GM21529 (cell line): ENCODE results near the gene SPPL2B.

Experiments used
- ATAC-seq: cut with Tn5 transposase; IDR thresholded peaks from one replicate; pipeline ENCODE4 v1.9.1; 2021; ENCODE audit not compliant: unreplicated experiment

The SPPL2B gene

DNA sequence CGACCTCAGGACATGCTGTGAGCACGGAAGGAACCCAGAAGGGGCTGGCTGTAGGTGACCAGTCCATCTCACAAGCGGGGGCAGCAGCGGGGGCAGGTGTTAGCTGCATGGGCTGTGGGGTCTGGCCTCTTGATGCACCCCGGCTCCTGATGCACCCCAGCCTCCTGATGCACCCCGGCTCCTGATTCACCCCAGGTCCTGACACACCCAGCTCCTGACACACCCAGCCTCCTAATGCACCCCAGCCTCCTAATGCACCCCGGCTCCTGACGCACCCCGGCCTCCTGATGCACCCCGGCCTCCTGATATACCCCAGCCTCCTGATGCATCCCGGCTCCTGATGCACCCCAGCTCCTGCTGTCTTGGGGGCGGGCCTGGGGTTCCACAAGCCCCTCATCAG lies 7.5 kb upstream of the SPPL2B start:
- no peak for ATAC-seq

DNA sequence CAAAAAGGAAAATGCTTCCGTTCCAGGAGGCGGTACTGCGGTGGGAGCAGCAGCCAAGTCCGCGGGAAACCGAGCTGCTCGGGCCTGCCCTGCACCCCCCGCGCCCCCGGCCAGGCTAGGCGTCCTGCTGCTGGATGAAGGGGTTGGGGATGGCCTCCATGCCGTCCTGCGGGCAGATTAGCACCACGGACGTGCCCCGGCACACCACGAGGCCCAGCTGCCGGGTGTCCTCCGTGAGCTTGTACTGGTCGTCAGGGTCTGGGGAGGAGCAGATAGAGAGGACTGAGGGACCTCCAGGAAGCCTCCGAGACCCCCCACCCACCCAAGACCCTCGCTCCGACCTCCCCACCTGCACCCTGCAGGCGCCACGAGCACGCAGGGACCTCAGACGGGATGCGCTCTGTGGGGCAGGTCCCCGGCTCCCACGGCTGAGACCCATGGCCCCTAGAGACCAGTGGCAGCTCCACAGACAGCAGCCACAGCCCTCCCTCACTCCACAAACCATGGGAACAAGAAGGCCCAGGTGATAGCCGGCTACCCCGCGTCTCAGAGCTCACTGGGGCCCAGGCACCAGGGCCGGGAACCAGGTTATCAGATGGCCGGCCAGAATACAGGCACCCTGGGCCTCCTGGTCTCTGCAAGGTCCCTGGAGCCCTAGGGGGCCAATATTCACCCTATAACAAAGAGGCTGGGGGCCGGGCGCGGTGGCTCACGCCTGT lies 6.8 kb upstream of the SPPL2B start:
- no peak for ATAC-seq

DNA sequence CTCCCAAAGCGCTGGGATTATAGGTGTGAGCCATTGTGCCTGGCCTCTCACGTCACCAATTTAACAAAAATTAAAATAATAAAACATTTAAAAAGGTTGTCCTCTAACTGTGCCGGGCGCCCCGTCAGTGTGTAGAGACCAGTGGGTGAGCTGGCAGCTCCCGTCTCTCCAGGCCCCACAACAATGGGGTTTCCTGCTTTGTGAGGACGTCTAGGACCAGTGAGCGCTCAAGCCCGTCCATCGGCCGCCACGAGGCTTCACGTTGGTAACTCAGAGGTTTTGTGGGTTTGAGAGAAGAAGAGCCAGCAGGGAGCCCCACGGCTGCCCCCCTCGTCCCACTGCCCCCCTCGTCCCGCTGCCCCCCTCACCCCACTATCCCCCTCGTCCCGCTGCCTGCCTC lies 4.8 kb upstream of the SPPL2B start:
- ATAC-seq: no peak

DNA sequence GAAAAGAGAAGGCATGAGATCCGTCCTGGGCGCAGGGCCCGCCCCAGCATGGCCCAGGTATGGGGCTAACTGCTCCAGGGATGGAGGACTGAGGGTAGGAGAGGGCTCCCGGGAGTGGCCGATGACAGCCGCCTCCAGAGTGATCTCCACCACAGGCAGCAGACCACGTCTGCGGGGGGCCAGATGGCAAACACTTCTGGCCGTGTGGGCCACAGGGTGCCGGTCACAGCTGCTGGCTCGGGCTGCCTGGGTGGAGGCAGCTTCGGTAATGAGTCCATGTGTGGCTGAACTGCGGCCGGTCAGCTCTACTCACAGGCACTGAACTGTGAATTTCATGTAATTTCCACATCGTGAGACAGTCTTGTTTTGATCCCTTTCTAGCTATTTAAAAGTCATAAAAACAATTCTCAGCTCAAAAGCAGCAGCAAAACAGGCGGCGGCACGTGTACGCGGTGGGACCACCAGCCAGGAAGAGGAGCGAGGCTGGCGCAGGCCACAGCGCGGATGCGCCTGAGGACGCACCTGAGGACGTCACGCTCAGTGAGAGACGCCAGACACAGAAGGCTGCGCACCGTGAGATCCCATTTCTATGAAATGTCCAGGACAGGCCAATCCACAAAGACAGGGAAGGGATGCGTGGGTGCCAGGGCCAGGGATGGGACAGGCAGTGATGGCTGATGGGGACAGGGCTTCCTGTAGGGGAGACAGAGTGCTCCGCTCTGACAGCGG lies 4.1 kb upstream of the SPPL2B start:
- no peak for ATAC-seq

DNA sequence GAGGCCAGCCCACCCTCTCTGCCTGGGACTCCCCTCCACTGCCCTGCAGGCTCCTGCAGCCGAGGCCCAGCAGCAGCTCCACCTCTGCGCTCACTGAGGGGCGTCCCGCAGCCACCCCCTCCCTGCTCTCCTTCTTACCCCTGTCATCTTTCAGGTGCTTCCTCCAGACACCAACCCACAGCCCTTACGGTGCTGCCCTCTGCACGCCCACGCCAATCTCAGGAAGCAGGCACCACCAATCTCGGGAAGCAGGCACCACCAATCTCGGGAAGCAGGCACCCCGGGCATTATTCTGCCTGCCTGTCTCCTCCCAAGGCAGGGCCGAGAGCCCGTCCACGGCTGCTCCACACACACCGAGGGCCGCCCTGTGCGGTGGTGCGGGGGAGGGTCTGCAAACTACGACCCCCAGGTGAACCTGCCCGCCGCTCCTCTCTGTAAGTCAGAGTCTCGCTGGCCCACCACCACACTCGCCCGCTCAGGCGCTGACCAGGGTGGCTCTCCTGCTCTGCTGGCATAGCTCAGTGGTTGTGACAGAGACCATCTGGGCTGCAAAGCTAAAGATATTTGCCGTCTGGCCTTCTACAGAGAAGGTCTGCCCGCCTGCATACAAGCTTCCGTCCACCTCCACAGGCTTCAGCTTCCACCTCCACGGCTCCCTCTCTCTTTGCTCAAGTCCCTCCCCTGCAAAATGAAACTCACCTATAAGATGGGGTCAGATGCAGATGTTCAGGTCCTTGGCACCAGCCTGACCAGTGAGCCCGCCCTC lies 3.0 kb upstream of the SPPL2B start:
- ATAC-seq: no peak

DNA sequence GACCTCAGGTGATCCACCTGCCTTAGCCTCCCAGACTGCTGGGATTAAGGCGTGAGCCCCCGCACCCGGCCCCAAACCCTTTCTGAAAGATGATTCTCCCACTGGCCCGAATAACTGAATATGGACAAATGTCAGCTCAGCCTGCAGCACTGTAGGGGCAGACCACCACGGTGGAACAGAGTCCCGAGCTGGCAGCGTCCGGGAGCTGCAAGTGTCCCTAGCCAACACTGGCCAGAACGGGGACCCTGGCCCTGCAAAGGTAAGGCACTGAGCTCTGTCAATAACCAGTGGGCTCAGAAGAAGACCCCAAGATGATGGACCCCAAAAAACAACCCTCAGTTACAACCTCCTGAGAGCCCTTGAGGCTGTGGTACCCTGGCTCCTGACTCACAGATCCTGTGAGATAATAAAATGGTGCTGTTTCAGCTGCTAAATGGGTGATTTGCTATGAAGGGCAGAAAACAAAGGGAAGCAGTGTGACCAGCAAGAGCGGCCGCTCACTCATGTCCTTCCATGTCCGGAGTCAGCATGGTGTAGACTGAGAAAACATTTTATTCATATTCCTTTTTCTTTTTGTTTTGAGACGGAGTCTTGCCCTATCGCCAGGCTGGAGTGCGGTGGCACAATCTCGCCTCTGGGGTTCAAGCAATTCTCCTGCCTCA lies 1.7 kb upstream of the SPPL2B start:
- no peak for ATAC-seq

DNA sequence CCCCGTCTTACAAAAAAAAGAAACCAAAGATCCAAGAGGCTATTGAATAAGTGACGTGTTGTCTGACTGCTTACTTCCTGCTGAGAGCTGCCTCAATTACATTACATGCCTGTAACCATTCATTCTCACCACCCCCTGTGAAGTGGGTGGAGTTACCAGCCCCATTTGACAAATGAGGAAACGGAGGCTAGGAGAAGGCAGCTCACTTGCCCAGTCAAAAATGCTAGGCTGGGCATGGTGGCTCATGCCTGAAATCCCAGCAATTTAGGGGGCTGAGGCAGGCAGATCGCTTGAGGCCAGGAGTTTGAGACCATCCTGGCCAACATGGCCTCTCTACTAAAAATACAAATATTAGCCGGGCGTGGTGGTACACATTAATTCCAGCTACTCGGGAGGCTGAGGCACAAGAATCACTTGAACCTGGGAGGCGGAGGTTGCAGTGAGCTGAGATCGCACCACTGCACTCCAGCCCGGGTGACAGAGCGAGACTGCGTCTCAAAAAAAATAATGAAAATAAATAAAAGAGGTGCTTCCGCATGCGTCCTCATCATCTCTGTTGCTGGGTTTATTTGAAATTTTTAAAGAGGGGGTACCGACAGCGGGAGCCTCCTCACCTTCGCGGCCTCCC lies 597 bp upstream of the SPPL2B start:
- ATAC-seq: no peak

DNA sequence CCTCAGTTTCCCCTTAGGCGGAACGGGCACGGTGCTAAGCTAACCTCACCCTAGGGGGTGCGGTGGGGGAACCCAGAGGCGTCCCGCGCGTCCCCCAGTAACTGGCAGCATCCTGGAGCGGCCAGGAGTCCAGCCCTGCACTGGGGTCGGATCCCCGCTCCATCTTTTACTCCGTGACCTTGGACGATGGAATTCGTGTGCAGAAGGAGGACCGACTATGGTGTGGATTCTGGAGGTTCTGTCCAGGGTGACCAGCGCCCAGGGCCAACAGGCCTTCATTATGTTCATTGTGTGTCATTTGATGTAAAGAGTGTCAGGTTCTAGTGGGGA lies 630 bp downstream of the SPPL2B start:
- no peak for ATAC-seq

DNA sequence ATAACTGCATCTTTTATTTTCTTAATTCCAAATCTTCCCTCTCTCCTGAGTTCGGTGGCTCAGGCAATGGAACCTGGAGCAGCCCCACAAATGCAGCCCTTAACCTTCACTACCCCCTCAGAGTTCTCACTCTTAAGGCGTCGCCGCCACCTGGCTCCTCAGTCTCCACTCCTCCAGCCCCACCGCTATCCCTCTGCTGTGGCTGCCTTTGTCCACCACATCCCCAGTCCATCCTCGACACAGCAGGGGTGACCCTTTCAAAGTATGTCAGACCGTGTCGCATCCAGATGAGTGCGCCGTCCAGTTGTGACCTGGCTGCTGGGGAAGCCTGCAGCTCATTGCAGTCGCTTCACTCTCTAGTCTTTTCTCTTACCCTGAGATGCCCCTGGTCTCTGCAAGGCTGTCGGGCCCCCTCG lies 1.0 kb downstream of the SPPL2B start:
- no peak for ATAC-seq

DNA sequence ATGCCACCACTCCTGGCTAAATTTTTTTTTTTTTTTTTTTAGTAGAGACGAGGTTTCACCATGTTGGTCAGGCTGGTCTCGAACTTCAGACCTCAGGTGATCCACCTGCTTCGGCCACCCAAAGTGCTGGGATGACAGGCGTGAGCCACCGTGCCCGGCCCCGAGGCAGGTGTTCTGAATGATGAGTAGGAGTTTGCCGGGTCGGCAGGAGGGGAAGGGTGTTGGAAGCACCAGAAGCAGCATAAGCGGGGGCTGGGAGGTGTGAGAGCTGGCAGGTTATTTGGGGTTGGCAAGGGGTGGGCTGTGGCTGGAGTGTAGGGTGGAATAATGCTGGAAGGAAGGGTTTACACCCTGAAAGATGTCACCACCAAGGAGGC lies 1.8 kb downstream of the SPPL2B start:
- no peak for ATAC-seq

DNA sequence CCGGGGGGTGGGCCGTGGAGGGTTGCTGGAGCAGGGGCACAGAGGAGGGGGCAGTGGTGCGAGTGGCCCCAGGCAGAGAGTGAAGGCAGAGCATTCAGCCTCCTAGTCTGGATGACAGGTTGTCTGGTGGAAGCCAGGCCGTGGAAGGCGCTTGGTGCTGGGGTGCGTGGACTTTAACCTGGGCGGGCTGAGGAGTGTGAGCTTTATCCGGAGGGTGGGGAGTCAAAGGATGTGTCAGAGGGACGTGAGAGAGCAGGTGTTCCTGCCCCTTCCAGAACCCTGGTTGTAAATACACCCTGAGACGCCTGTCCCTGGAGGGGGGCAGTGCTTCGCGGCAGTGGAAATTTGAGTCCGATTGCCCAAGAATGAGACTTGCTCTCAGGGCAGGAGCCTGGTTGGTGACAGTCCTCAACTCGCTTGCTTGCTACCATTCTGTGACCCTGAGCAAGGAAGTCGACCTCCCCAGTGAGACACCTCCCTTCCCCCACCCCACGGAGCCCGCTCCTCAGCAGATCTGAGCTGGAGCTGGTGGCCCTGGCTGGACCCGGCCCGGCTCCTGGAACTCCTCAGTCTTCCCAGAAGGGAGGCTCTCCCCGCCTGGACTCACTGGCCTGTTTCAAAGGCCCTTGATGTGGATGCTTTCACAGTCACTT lies 2.3 kb downstream of the SPPL2B start:
- ATAC-seq: no peak

DNA sequence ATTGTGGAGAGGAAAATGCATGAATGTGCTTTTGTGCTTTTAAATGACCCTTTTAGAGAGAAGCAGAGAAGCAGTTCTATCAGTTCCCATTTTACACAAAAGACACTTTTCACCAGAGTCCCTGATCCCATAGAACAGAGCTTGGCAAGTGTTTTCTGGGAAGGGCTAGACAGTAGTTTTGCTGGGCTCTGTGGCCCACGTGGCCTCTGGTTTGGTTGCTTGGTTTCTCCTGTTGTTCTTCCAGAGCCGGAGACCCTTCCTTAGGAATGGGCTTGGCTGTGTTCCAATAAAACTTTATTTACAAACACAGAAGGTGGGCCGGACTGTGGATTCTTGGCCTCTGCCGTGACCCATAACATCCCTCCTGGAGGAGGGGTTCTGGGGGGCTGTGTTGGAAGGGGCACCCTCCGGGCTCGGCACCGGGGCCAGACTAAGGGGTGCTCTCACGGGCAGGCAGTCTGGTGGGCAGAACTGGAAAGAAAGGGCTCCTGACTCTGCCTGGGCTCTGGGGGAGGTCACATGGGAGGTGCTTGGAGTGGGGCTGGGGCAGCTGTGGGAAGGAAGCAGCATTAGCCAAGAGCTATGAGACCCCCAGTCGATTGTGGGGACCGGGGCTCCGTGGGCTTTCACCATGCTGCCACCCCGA lies 3.2 kb downstream of the SPPL2B start:
- ATAC-seq: no peak

DNA sequence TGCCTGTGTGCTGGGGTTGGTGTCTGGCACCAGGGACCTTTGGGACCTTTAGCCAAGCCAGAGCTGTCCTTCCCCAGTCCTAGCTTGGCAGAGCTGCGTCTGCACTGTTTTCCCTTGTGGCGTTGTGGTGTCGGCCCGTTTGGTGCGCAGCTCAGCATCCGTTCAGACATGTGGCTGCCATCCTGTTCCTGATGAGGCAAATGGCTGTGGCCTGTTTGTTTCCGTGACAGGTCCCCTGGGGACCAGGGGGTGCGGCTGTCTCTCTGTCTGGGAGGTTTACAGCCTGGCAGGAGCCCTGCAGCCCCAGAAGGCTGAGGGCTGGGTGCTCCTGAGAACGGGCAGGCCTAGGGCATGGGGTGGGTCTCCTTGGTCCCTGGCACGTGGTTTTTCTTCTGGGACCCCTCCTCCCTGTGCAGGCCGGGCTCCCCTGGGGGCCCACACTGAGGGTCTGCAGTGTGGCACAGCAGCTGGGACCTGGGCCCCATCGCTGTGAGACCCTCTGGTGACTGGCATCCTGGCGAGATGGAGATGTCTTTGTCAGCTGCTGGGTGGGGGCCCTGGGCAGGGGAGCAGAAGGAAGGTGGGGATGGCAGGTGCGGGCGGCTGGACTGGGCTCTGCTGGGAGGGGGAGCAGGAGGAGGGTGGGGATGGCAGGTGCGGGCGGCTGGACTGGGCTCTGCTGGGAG lies 4.0 kb downstream of the SPPL2B start:
- ATAC-seq: no peak

DNA sequence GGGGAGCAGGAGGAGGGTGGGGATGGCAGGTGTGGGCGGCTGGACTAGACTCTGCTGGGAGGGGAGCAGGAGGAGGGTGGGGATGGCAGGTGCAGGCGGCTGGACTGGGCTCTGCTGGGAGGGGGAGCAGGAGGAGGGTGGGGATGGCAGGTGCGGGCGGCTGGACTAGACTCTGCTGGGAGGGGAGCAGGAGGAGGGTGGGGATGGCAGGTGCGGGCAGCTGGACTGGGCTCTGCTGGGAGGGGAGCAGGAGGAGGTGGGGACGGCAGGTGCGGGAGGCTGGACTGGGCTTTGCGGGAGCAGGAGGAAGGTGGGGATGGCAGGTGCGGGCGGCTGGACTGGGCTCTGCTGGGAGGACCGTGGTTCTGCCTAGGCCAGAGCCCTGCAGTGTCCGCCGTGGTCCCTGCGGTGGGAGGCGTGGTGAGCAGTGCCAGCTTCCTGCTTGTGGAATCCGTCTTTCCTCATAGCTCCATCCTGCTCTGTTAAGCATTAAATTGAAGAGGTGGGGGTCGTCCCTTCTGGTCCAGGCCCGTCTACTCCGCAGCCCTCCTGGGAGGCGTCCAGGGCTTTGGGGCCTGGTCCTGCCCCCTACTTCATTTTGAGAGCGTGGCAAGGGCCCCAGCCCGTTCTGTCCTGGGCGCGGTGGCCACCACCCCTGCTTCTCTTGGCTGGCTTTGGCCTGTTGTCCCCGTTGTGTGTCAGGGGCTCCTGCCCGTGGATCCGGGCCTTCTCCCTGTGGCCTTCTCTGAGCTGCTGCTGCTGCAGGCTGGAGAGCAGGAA lies 4.7 kb downstream of the SPPL2B start:
- ATAC-seq: no peak

DNA sequence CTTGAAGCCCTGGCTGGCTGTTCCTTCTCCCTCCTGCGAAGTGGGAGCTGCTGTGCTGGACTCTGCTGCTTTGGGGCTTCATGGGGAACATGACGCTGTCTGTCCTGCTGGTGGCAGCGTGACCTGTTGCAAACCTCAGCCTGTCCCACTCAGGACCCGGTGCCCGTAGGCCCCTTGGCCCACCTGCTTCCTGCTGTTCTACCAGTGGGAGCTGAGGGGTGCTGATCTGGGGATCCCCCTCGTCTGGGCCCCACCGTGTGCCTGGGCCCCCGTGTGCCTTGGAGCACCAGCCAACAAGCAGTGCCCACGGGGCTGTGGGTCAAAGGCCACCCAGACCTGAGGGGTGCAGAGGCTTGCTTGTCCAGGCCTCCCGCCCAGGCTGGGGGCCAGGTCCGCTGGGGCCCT lies 5.3 kb downstream of the SPPL2B start:
- ATAC-seq: no peak

DNA sequence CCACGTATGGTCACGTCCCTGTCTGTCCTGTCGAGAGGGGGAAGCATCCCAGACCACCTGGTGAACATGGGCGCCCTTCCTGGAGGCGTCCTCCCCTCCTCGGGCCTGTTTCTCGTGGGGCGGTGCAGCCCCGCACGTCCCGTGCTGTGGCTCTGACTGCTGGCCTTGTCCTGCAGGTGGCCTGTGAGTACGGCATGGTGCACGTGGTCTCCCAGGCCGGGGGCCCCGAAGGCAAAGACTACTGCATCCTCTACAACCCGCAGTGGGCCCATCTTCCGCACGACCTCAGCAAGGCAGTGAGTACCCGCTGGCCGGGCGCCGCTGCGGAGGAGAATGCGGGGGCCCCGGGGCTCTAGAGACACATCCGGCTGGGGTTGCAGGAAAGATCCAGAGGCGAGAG lies 5.9 kb downstream of the SPPL2B start:
- no peak for ATAC-seq

DNA sequence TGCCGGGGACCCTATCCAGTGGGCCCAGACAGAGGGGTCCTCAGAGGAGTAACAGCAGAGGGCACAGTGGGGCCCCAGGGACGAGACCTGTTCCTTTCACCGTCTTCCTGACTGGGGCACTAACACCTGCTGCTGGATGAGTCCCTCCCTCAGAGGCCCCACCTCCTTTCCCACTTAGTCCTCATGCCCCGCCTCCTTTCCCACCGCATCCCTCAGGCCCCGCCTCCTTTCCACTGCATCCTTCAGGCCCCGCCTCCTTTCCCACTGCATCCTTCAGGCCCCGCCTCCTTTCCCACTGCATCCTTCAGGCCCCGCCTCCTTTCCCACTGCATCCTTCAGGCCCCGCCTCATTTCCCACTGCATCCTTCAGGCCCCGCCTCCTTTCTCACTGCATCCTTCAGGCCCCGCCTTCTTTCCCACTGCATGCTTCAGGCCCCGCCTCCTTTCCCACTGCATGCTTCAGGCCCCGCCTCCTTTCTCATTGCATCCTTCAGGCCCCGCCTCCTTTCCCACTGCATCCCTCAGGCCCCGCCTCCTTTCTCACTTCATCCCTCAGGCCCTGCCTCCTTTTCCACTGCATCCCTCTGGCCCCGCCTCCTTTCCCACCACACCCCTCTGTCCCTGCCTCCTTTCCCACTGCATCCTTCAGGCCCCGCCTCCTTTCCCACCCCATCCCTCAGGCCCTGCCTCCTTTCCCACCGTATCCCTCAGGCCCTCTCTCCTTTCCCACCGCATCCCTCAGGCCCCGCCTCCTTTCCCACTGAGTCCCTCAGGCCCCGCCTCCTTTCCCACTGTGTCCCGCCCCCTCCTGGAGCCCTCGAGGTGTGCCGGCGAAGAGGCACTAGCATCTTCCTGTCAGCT lies 6.7 kb downstream of the SPPL2B start:
- ATAC-seq: no peak

DNA sequence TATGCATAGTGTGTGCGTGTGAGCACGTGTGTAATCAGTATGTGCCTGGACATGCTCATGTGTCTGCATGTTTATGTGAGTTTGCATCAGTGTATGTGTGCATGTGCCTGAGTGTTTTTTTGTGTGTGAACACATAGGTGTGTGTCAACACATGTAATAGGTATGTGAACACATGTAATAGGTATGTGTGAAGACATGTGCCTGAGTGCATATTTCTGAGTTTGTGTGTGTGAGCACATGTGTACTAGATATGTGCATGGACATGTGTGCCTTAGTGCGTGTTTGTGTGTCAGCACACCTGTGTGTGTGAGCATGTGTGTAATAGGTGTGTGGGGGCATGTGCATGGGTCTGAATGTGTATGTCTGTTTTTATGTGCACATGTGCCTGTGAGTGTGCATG lies 7.4 kb downstream of the SPPL2B start:
- ATAC-seq: no peak
